Erythroblast (primary cell): ENCODE results near the gene TMC5.
A peak's percentile ranks its signal among the peaks of the same experiment; 100 is the strongest.

ENCODE experiments used
- GATA1 ChIP-seq: IDR thresholded peaks from 2 replicates; pipeline ENCODE4 v1.6.1; 2011; ENCODE audit warnings: low read depth, mild to moderate bottlenecking, control low read depth, low read length, moderate library complexity
- POLR2A ChIP-seq: IDR thresholded peaks from 2 replicates; pipeline ENCODE4 v1.6.1; 2011; ENCODE audit warnings: mild to moderate bottlenecking, low read length

DNA sequence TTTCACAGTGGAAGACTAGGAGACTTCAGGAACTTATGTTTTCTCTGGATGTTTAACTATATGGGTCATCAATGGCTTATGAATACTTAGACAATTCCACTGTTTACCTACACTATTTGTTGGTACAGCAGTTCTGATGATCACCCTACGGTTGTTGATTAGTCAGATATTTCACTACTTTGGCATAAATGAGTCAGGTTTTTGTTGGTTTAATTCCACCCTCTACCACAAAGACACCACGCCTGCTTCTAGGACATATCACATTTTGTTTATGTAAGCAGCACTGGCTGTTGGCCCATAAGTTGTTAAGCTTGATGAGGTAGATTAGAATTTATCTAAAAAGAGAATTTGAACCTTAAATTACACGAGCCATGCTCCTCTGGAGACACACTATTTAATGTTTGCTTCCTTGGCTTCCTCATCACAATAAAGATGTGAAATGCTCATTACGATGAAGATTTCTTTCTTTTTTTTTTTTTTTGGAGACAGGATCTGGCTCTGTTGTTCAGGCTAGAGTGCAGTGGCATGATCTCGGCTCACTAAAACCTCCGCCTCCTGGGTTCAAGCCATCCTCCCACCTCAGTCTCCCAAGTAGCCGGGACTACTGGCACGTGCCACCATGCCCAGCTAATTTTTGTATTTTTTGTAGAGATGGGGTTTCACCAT is 99.9 kb downstream of the TMC5 start:
- TF ChIP-seq POLR2A (peak; percentile 31), GATA1 (no peak)
